ENCODE results near the gene TIAM1.

- no peak for TF ChIP-seq CTCF (IDR thresholded peaks at IDR 0.05 in 4 of 5, conservative IDR thresholded peaks at IDR 0.05 in 1 of 5)
- no peak for TF ChIP-seq POLR2A (IDR thresholded peaks at IDR 0.05)
These were observed 251.0 kb downstream of the TIAM1 start for GRCh38 chr21:31092832-31093625.

Measured in gastrocnemius medialis (tissue), 4 donors.